IPS DF 19.7 (cell line): ENCODE data around the gene SRP14.
"Not testable (repeated sequence)": the region's sequence is repeated elsewhere in the genome, so short reads cannot be mapped to it uniquely, and the experiment has no call there.

Experiments used
- DNase-seq: peaks from one replicate; pipeline ENCODE4 v3.0.0-alpha.2; 2013; ENCODE audit warnings: low read depth, low spot score

The SRP14 gene

DNA sequence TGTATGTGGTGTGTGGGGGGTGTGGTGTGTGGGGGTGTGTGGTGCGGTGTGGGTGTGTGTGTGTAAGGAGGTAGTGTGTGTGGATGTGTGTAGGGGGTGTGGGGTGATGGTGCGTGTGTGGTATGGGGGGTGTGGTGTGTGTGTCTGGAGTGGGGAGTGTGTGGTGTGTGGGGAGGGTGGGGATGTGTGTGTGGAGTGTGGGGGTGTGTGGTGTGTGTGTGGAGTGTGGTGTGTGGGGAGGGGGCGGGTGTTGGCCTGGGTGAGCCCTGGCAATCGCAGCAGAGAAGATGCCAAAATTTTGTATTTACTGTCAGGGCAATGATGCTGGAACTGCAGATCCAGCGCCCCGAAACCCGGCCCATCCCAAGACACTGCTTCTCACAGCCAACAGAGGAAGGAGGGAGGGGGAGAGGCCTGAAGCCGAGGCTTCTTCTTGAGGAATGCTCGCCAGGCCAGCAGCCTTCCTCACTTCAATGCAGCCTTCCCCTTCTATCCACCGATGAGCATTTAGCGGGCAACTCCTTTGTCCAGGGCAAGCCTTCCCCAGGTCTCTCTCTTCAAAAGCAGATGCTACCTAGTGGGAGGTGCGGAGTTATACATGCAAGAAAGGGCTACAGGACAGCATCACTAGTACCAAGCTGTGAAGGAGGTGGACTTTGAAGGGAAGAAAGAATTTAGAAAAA, 11.9 kb upstream of the SRP14 start:
- DNase-seq: peak; percentile 70

DNA sequence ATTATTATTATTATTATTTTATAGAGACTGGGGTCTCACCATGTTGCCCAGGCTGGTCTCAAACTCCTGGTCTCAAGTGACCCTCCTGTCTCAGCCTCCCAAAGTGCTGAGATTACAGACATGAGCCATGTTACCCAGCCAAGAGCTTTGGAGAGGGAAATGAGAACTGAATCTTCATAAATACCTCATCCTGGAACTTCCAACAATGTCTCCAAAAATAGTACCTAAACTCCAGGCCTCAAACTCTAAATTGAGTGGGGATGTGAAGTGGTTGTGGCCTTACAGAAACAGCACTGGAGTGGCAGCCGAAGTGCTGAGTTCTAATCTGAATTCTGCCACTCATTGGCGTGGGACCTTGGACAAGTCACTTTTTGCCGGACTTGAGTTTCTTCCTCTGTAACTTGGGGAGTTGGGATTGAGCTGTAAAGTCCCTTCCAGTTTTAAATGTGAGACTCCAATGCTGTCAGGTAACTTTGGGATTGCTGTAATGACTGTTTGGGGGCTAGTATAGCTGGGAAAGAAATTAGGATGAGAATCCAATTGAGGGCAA, 10.0 kb upstream of the SRP14 start:
- DNase-seq: no peak

DNA sequence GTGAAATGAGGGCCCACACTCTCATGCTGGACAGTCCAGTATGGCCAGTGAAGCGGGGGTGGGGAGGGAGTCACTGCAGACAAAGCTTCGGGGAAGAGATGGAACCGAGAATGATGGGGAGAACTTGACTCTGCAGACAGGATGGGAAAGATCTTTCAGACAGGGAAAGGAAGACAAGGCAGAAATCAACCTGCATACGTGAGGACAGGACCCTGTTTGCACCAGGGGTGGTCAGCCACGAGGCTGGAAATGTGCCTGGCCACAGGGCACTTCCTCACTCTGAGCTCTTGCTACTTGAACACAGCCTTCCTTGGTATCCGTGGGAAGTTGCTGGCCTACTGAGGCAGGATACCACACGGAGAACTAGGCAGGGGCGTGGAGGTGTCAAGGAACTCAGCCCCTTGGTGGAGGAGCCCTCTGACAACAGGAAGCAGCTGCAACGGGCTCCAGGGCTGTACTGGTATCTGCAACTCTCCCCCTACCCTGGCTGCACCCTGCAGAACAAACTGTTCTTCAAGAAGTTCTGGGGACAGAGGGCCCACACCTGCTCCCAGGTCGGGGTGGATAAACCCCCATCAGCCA, 9.3 kb upstream of the SRP14 start:
- DNase-seq: no peak

DNA sequence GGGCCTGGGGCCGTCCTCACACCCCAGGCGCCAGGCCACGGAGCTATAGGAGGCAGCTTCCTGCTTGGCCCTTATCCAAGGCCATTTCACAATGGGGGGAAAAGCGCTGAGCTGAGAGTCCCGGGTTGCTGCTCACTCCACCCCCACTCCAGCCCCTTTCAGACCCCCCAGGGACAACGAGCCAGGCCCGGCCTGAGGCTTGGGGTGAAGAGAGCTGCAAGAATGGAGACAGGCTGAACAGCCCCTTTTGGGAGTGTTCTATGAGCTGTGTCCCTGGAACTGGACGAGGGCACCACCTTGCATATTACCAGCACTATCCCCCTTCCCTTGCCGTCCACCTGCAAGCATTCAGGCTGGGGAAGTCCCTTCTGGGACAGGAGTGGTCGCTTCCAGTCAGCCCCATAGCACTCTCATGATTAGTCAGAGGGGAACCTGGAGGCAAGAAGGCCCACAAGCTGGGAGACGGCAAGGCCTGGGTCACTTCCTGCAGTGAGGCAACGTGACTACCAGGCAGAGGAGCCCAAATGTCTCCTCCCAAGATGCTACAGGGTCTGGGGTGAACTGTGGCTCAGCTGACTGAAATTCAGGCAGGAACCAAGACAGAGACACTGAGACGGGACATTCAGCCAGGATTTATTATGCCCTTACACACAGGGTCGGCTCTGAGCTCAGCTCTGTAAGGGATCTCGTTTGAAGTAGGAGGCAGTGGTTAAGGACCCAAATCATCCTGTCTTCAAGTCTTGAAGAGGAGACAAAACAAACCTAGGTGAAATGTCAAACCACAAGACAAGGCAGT, 8.6 kb upstream of the SRP14 start:
- DNase-seq: no peak

DNA sequence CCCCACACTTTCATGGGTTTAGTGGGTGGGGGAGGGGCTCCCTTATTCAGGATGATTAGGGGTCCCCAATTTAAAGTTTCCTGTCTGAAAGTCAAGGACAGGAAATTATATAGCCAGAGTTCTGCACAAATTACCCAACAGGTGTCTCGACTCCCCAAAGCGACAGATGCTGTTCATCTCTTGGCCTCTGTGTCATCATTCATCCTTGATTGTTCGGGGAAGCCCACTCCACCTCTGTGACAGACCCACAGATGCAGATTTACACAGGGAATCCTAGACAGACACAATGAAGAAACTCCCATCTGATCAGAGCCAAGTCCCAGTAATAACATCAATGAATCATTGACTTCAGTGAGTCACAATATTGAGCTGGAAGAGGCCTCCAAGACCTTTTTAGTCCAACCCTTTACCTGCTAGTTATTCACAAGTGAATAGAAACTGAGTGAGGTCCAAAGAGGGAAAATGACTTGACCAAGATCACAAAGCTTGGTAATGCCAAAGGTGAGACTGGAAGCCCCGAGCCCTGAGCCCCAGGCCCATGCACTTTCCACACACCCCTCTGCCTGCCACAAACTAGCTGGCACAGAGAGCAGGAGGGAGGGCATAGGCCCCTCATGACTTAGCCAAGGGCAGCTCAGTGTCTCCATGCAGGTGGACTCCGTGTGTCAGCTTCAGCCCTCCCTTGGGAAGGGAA, 7.9 kb upstream of the SRP14 start:
- no peak for DNase-seq

DNA sequence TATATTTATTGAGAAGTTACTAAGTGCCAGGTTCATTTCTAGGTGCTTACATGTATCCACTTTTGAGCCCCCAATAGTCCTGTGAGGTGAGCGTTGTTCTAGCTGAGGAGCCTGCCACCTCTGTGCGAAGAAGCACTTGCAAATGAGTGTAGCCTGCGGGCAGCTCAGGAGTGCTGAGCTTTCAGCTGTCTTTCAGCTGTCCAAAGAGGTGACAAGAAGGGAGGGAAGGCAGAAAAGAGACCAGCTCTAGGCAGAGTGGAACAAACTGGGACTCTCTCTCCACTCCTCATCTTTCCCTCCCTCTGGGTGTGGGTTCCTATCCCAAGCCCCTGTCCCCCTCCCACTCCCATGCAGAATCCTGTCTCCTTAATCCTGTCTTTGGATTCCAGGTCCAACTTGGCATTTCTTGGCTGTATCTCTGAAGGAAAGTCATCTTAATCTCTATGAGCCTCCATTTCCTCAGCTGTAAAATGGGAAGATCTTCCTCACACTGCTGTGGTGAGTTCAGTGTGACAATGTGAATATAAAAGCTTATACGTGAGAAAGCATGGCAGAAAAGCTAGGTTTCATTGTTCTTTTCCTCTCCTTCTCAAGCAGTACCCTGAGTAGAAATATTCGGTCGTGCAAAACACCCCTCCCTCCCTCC, 6.7 kb upstream of the SRP14 start:
- no peak for DNase-seq

DNA sequence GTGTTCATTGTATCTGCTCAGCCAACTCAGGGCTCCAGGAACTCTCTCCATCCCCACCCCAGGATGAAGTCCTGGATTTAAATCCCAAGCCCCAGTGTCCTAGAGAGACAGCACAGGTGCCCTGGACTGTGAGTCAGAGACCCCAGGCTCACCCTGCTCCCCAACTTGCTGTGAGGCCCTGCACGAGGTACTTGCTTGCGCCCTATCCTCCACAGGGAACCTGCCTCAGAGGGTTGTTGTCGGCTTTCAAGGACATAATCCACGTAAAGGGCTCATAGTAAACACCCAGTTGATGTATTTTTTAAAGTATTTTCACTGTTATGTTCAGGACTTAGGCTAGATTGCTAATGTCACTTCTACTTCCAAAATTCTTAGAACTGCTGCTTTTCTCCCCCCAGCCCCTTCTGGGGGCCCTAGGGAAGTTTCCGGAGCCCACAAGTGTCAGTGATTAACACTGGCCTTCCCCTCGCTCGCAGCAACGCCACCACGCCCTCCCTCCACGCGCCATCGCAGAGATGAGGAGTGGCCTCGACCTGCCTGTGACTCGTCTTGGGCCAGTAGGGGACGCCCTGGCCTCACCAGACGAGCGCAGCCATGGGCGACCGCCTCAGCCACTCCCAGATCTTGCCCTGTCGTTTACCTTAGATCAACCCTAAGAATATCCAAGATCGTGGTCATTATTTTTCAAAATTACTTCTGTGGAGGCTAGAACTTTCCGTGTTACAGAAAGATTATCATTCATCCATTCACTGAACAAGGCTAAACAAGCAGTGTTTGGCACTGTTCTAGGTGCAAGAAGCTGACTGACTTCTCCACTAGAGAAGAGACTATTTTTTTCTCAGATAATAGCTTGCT, 6.0 kb upstream of the SRP14 start:
- DNase-seq: no peak

DNA sequence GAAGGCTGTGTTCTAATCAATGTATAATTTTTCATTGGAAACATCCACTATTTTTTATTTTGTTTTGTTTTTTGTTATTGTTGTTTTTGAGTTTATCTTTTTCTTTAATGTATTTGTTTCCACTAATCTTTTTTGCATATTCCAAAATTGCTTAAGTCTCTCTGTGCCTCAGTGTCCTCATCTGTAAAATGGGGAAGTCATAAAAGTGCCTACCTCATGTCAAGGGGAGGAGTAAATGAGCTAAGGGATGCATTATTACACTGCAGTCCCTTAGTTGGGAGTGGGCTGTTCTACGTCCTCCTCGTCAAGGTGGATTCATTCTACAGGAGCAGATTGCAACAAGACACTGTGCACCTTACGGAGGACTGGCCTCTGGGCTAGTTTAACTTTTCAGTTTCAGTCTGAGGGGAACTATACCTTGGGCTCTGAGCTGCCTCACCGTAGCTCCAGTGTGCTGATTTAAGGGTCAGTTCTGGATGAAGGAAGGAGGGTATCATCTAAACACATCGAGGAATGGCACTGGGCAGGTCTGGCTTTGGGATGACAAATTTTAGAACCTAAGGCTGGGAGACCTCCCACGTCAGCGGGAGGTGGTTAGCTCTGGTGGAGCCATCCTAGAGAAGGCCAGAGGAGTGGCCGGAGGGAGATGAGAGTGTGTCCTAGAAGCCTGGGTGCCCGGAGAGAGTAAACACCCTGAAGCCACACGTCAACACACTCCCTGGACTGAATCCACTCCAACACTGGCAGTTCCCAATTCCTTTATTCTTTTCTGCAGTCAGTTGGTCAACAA, 5.1 kb upstream of the SRP14 start:
- DNase-seq: no peak

DNA sequence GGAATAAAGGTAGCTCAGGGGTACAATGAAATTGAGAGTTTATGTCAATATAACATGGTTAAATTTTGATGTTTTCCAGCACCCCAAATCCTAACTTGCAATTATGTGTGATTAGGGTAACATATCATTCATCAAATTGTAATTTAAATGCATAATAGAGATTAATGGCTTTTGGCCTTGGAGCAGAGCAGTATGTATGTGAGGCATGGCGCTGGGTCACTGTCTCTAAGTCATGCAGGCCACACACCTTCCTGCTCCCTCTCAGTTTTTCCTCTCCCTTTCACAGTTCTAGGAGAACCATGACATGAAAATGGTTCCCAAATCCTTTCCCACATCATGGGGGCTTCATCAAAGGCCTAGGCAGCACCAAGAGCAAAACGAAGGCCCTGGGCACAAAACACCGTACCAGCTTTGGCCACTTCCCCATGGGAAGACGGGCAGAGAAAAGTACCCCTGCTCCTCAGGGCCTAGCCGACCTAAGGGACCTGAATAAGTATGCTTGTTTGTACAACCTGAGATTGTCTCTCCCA, 3.9 kb upstream of the SRP14 start:
- no peak for DNase-seq

DNA sequence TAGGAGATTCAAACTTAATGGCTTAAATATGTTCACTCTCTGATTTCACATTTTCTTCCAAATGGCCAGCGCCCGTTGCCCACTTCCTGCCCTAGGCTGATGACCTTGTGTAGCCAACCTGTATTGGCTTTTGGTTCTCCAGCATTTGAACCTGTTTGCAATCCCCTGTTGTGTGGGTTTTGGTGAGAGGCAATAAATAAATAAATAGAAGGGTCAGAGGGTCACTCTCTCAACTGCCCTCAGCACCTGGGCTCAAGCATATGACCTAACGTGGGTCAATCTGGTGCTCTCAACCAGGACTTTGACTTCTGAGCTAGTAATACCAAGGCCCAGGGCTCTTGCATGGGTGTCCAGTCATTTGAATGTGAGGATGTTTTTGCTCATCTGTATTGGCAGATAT, 1.8 kb upstream of the SRP14 start:
- DNase-seq: no peak

DNA sequence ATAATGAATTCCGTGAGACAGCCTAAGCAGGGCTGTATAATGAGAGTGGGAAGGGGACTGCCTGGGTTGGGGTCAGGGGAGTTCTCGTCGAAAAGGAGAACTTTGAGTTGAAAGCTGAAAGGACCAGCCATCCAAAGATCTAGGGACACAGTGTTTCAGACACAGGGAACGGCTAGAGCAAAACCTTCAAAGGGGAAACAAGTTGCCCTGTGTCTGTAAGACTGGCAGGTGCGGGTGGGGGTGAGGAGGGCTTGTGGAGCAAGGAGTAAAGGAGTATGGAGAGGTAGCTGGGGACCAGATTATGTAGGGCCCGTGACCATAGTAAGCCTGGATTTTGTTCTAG, 1.3 kb upstream of the SRP14 start:
- DNase-seq: no peak

DNA sequence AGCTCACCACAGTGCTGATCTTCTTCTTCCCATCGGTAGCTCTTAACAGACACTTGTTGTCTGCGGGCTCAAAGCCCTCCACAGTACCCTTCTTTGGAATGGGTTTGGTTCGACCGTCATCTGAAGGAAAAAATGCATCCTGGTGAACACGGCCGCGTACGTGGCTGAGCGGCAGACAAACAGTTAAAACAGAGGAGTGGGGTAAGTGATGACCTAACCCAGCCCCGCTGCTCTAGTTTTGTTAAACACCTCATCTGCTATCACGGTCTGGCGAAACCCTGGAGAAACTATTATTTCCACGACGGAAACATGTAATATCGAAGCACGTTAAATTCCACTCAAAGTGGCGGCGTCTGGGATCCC, 725 bp downstream of the SRP14 start:
- no peak for DNase-seq

DNA sequence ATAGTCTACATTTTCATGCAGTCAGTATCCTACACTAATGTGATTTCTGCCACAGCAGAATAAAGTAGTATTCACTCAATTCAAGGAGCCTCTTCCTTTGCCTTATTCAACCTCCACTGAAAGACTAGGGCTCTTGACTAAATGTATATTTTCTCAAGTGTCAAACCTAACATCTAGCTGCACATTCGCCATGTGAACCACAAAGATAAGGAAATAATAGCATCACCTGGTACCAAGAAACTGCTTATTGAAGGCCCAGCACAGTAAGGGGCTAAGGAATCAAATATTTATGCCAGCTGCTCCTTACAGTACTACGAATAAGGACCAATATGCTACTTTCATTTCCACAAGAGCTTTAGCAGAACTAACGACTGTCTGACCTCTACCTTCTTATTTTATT, 1.3 kb downstream of the SRP14 start:
- DNase-seq: no peak

DNA sequence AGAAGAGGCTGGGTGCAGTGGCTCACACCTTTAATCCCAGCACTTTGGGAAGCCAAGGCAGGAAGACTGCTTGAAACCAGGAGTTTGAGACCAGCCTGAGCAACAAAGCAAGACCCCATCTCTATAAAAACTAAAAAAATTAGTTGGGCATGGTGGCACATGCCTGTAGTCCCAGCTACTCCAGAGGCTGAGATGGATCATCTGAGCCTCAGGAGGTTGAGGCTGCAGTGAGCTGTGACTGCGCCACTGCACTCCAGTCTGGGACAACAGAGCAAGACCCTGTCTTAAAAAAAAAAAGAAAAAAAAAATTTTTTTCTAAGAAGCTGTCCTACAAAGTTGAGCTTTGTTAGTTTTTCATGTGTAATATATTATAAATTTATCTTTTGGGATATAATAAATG, 3.8 kb downstream of the SRP14 start:
- not testable (repeated sequence) for DNase-seq

DNA sequence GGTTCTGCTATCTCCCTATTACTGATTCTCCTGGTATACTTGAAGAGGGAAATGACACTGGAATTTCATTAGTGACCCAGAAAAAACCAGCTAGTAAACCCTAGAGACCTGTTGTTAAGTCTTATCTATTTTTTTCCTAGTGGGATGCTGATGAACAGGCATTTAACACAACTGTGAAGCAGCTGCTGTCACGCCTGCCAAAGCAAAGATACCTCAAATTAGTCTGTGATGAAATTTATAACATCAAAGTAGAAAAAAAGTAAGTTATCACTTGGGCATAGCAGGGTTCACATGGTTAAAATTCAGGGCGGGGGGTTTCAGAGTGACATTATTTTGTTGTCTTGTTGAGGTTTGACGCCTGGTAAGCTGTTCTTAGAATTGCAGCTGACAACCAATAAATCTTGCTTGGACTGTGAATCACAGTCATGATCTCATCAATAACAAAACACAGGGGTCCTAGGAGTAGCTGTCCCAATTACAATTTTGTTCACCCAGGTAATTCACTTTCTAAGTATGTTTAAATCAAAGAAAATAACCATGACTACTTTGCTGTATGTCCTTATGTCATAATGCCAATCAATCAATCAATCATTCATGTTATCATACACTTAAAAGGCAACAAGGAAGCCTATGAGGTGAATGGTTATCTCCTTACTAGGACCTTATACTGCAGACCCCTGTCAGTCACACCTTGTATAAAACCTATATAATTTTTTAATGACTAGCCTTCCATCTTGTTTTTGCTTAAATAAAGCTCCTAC, 4.6 kb downstream of the SRP14 start:
- no peak for DNase-seq

DNA sequence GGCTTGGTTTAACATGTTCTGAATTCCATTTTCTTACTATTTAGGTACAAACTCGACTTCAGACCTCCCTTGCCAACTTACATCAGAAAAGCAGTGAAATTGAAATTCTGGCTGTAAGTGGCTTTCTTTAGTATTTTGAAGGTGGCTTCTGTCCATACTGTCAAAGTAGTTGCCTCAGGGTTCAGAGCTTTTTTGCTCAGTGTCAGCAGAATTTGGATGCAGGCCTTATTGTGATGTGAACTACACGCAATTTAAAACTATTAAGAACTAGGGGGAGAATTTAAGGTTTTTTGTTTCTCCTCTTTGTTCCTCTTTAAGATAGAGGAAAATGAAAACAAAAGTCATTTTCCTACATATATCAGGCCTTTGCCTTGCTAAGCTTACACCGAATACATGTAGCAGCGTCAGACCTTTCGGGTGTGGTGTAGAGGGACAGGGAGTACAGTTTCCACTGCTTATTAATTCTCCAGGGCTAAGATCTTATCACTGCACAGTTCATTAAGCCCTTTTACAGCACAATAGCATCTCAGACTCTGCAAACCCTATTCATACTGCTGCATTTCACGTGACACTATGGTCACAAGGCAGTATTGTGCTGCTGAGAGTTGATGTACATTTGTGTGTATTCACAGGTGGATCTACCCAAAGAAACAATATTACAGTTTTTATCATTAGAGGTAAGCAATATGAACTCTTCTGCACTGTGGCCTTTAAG, 6.7 kb downstream of the SRP14 start:
- no peak for DNase-seq

DNA sequence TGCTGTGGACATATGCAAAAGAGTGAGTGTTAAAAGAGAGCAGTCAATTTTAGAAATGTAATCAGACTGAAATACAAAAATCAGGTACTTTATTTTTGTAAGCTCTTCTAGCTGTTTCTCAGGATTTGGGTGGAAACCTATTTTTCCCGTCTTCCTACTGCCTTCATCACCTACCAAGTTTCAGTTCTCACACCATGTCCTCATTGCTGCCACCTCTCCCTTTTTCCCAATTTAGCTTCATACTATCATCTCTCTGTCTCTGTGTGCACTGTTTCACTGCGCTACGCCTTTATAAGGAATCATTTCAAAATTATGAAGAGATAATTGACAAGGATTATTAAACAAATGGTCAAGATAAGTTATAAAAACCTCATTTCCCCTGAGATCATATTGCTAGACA, 7.7 kb downstream of the SRP14 start:
- DNase-seq: no peak
